Nephron progenitor cell (in vitro differentiated cells): Measurements from ENCODE around the gene SLC18A3.
A peak's percentile ranks its signal among the peaks of the same experiment; 100 is the strongest.

Source experiments
- DNase-seq: peaks from one replicate; pipeline ENCODE4 v3.0.0; 2021
- H3K27ac Mint-ChIP-seq: 2 replicates; pipeline ENCODE4 v1.8.0; 2021; ENCODE audit warnings: mild to moderate bottlenecking, moderate library complexity, mixed read lengths
- H3K27me3 Mint-ChIP-seq: 2 replicates; pipeline ENCODE4 v1.8.0; 2021; ENCODE audit warnings: mild to moderate bottlenecking, low read depth, mixed read lengths; ENCODE audit not compliant: poor library complexity
- H3K36me3 Mint-ChIP-seq: 2 replicates; pipeline ENCODE4 v1.8.0; 2021; ENCODE audit warnings: low read depth, mixed read lengths
- H3K4me1 Mint-ChIP-seq: 2 replicates; pipeline ENCODE4 v1.8.0; 2021; ENCODE audit warnings: mixed read lengths
- H3K4me3 Mint-ChIP-seq: 2 replicates; pipeline ENCODE4 v1.8.0; 2021; ENCODE audit warnings: mild to moderate bottlenecking, moderate library complexity, mixed read lengths
- H3K9me3 Mint-ChIP-seq: 2 replicates; pipeline ENCODE4 v1.8.0; 2021; ENCODE audit warnings: mild to moderate bottlenecking, moderate library complexity, mixed read lengths
- TF ChIP-seq, protein P1 (sequence below): fragments of 200-600 bp; sonication (generic); IDR thresholded peaks from 2 replicates; pipeline ENCODE4 v1.5.0; 2021; ENCODE audit warnings: antibody characterized with exemption

The SLC18A3 gene

GRCh38 chr10:49654036-49654693, 44.1 kb downstream of the SLC18A3 start:
- Mint-ChIP-seq H3K4me3 (no peak overlapping the region), H3K4me1 (peaks cover 17% of the 10 kb centered on the region), H3K36me3 (peaks cover 5% of the 10 kb centered on the region), H3K27me3 (peaks cover 46% of the 10 kb centered on the region), H3K9me3 (peaks cover 23% of the 10 kb centered on the region), H3K27ac (no peak overlapping the region)
- no peak for DNase-seq
- TF ChIP-seq, protein P1, sequence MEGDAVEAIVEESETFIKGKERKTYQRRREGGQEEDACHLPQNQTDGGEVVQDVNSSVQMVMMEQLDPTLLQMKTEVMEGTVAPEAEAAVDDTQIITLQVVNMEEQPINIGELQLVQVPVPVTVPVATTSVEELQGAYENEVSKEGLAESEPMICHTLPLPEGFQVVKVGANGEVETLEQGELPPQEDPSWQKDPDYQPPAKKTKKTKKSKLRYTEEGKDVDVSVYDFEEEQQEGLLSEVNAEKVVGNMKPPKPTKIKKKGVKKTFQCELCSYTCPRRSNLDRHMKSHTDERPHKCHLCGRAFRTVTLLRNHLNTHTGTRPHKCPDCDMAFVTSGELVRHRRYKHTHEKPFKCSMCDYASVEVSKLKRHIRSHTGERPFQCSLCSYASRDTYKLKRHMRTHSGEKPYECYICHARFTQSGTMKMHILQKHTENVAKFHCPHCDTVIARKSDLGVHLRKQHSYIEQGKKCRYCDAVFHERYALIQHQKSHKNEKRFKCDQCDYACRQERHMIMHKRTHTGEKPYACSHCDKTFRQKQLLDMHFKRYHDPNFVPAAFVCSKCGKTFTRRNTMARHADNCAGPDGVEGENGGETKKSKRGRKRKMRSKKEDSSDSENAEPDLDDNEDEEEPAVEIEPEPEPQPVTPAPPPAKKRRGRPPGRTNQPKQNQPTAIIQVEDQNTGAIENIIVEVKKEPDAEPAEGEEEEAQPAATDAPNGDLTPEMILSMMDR = no peak

DNA sequence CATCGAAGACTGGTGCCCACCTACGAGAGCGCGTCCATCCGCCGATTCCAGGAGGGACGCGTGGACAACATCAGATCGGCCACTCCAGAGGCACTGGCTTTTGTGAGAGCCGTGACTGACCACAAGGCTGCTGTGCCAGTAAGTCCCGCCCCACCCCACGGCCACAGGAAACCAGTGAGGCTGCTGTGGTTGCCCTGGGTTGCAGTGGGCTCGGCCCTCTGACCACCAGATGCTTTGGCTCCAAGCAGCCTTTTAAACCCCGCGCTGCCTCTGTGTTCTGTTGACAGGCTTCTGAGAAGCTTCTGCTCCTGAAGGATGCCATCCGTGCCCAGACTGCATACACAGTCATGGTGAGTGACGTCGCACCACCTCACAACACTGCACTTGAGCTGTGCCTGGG, 45.0 kb downstream of the SLC18A3 start:
- no peak for DNase-seq
- H3K27me3 Mint-ChIP-seq = peaks cover 44% of the 10 kb centered on the region
- no peak overlapping the region for H3K4me3 Mint-ChIP-seq
- H3K4me1 Mint-ChIP-seq = peaks cover 10% of the 10 kb centered on the region
- peaks cover 31% of the 10 kb centered on the region for H3K9me3 Mint-ChIP-seq
- peaks cover 5% of the 10 kb centered on the region for H3K36me3 Mint-ChIP-seq
- TF ChIP-seq, protein P1 = no peak
- no peak overlapping the region for H3K27ac Mint-ChIP-seq

DNA sequence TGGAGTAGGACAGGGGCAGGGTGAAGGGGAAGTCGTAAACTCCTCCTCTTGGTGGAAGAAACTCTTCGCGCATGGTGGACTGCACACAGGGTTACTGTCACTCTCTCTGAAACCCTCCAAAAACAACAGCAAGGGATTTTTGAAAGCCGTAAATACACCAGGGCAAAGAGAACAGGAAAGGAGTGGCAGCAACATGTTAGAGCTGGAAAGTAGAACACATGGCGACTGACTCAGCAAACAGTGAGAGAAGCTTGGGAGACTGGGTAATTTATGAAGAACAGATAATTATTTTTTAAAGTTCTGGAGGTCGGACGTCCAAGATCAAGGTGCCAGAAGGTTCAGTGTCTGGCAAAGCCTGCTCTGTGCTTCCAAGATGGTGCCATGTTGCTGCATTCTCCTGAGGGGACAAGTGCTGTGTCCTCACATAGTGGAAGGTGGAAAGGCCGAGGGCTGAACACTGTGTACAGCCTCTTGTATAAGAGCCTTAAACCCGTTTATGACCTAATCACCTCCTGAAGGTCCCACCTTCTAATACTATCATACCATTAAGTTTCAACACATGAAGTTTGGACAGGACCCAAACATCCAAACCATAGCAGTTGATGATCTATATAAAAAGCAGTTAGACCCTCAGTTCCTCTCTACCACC, 46.9 kb downstream of the SLC18A3 start:
- peaks cover 10% of the 10 kb centered on the region for H3K4me1 Mint-ChIP-seq
- peaks cover 54% of the 10 kb centered on the region for H3K27me3 Mint-ChIP-seq
- H3K9me3 Mint-ChIP-seq = peaks cover 31% of the 10 kb centered on the region
- no peak for DNase-seq
- no peak overlapping the region for H3K4me3 Mint-ChIP-seq
- TF ChIP-seq, protein P1 = no peak
- H3K36me3 Mint-ChIP-seq = peaks cover 5% of the 10 kb centered on the region
- peak overlapping the region; percentile 62 for H3K27ac Mint-ChIP-seq

GRCh38 chr10:49657606-49658005, 47.5 kb downstream of the SLC18A3 start:
- H3K4me3 Mint-ChIP-seq = no peak overlapping the region
- H3K9me3 Mint-ChIP-seq = peaks cover 31% of the 10 kb centered on the region
- H3K27ac Mint-ChIP-seq = no peak overlapping the region
- peaks cover 10% of the 10 kb centered on the region for H3K4me1 Mint-ChIP-seq
- peaks cover 5% of the 10 kb centered on the region for H3K36me3 Mint-ChIP-seq
- peaks cover 52% of the 10 kb centered on the region for H3K27me3 Mint-ChIP-seq
- TF ChIP-seq, protein P1 = no peak
- no peak for DNase-seq

DNA sequence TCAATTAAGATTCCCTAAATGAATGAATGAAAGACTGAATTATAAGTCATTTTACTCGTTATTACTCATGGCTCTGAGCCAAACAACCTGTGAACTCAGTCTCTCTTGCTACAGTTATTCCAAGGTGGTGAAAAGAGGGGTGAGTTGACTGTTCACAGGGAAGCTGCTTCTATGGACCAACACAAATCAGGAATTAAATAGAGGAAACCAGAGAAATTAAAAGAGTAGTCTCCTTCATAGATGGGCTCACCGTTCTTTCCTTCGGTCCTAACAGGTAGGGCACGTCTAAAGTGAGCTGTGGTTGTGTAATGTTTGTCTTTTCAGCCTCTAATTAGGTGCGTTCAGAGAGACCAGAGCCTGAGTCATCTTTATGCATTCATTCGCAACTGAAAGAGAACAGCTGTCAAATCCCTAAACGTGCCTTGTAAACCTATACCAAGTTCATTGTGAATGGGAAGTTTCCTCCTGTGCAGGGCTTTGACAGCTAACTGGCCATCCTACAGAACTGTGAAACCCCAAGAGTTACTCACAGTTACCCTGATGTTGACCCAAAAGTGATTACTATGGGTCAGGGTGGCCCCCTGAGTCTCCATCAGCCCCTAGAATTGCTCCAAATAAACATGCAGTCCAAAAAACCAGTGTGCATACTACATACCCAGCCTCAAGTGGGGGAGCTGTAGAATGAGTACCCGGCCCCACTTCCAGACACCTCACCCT, 51.2 kb downstream of the SLC18A3 start:
- Mint-ChIP-seq H3K27me3 (peaks cover 53% of the 10 kb centered on the region), H3K4me3 (no peak overlapping the region), H3K36me3 (peaks cover 5% of the 10 kb centered on the region), H3K4me1 (peaks cover 25% of the 10 kb centered on the region), H3K9me3 (peaks cover 30% of the 10 kb centered on the region), H3K27ac (no peak overlapping the region)
- DNase-seq = no peak
- TF ChIP-seq, protein P1 = no peak
